Heart left ventricle (tissue), 16 donors: Measurements from ENCODE around the gene HOXD9. TPM values are rescaled to one million over a fixed set of nuclear protein-coding genes. Genes with fewer than 3 reads are reported as not detected.

Experiments
- ATAC-seq, 4 donors: fragments of 200-7000 bp; cut with Tn5 transposase; one replicate each; pipeline ENCODE4 v1.9.1; 2020 to 2022; ENCODE audit warnings: moderate library complexity in 4 of 4, mild to moderate bottlenecking in 3 of 4, moderate number of reproducible peaks in 1 of 4
- DNase-seq, 5 donors: peaks; one replicate each; pipeline ENCODE4 v3.0.0-alpha.2; 2020
- H3K27ac ChIP-seq, 12 donors: fragments of 200-600 bp; sonication (generic) in 4 of 12; one replicate each; pipeline versions ENCODE4 v1.5.0 to v1.8.0; 2016 to 2022; ENCODE audit warnings: mild to moderate bottlenecking in 2 of 12
- H3K27me3 ChIP-seq, 9 donors: fragments of 200-600 bp; sonication (generic) in 2 of 9; one replicate each; pipeline versions ENCODE4 v1.5.1 to v1.8.0; 2016 to 2022; ENCODE audit warnings: mild to moderate bottlenecking in 3 of 9
- H3K36me3 ChIP-seq, 9 donors: fragments of 200-600 bp; sonication (generic) in 2 of 9; one replicate each; pipeline versions ENCODE4 v1.5.0 to v1.8.0; 2018 to 2022; ENCODE audit warnings: mild to moderate bottlenecking in 2 of 9
- H3K4me1 ChIP-seq, 12 donors: fragments of 200-600 bp; sonication (generic) in 4 of 12; one replicate each; pipeline versions ENCODE4 v1.5.0 to v1.8.0; 2016 to 2022; ENCODE audit warnings: mild to moderate bottlenecking in 3 of 12
- H3K4me3 ChIP-seq, 12 donors: fragments of 200-600 bp; sonication (generic) in 4 of 12; one replicate each; pipeline versions ENCODE4 v1.5.0 to v1.8.0; 2017 to 2022; ENCODE audit warnings: mild to moderate bottlenecking in 9 of 12, moderate library complexity in 4 of 12
- H3K9me3 ChIP-seq, 12 donors: fragments of 200-600 bp; sonication (generic) in 4 of 12; one replicate each; pipeline versions ENCODE4 v1.5.0 to v1.8.0; 2016 to 2022; ENCODE audit warnings: mild to moderate bottlenecking in 1 of 12
- POLR2A ChIP-seq, 2 donors: fragments of 450-650 bp; IDR thresholded peaks; one replicate each; pipeline ENCODE4 v1.6.1; 2017; ENCODE audit warnings: antibody characterized with exemption in 2 of 2, mild to moderate bottlenecking in 2 of 2, moderate library complexity in 2 of 2
- WGBS, 4 donors: extraction: QIAGEN DNeasy Blood & Tissue Kit in 2 of 4; methylation state at CpG; one replicate each; pipeline versions ENCODE4 v1.1.5 to v1.1.7; 2013 to 2018; 5-methylcytosine and 5-hydroxymethylcytosine counted together
- intact Hi-C, 10 donors: fragments of 100-400 bp; cut with DNase I; formaldehyde crosslinking; loops; one replicate each; pipeline versions ENCODE4 v1.11.1 to v1.14.2; 2022
- polyA plus RNA-seq, 2 donors: library from polyadenylated mRNA; stranded (reverse); fragments of 200-250 nt; gene quantifications; one replicate each; pipeline ENCODE4 v1.2.3, GENCODE V29; 2013
- total RNA-seq, 9 donors: library from RNA; depleted of rRNA in 2 of 9; stranded (reverse); fragments of >200 nt in 2 of 9; fragmentation: NEBNext Ultra II Directional in 3 of 9; extraction: Animal tissue kit (Norgen Biotek cat#: 25700) in 3 of 9; gene quantifications; one replicate each; pipeline versions ENCODE4 v1.1.0 to v1.2.4, GENCODE V29; 2016 to 2023
- TF ChIP-seq, protein P1 (sequence below), 12 donors: fragments of 200-600 bp; sonication (generic) in 4 of 12; IDR thresholded peaks; one replicate each; pipeline versions ENCODE4 v1.5.0 to v1.8.0; 2018 to 2022; ENCODE audit warnings: antibody characterized with exemption in 12 of 12, mild to moderate bottlenecking in 5 of 12
- donor health status: ischemic (EF 13 %, LVEDD 7.1; RV severe dilation, severe dysfunction).
- donor health status: healthy with polysubstance abuse.
- donor health status: DM: no; HTN: yes; CAD: no.
- donor health status: DM: no; HTN: no; CAD: no.
- donor health status: ischemic (EF 25% LVEDD 6.9; RV normal size, moderate dysfunction).
- donor health status: ischemic (EF 25% LVEDD 5.7; RV mildly dilated, moderate dysfunction).
- donor health status: healthy.
- donor health status: DM: yes; HTN: yes; CAD: no.
- donor health status: ischemic (EF 35%, LVEDD 5.7; RV mildly dilated, moderate dysfunction).
- donor health status: nonischemic (EF 11% LVEDD 7.7; RV severe dilation, severe dysfunction).
- donor health status: DM: yes; HTN: yes; CAD: no.
- donor health status: PGD.
- donor health status: ischemic (EF 29% LVEDD 5.4; RV normal size, mild dysfunction).
- donor health status: nonischemic (EF 23%, LVEDD 6.1; RV moderate dilation, normal function).

Gene HOXD9
- total and polyA plus RNA-seq, 11 donors = 0.23 to 0.43 (median 0.40) TPM; not detected in 8

DNA sequence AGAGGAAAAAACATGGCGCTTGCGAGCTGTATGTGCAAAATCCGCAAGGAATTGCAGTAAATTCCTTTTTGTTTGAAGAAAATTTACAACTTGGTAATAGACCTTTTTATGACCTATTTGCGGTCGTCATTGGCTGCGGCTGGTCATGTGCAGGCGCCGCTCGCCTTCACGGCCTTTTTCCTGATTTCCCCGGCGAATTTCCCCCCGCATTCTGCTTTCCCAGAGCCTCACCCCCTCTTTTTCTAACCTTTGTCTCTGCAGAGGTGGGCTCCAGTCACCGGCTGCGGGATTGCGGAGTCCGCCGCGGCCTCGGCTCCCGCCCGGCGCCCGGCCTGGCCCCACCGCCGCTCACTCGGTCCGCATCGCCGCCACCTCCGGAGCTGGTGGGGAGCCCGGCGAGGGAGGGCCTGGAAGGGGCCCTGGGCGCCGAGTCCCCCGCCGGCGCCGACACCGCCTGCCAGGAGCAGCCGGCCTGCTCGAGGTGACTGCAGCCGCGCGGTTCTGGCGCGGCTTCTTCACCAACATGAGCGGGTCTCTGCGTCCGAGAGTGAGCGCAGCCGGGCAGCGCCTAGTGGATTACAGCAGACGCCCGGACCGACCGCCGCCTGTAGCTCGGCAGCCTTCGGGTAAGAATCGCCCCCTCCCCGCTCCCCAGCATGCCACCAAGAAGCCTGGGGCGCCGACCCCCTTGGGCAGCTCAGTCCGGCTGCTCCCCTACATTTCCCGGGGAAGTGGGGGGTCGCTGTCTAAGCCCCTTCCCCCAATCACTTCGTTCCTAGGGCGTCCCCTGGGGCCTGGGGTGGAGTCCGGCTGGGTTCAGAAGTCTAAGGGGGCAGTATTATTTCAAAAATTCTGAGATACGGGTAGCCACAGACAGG is 14.1 kb downstream of the HOXD9 start:
- no peaks in the 10 kb centered on the region for H3K36me3 ChIP-seq
- intact Hi-C loops = loop anchor here in 2 of 10 donors (5.0 to 10.0 kb wide), 2 partner anchors 678 to 681 kb away; no protein-coding TSS in a partner anchor
- peak overlapping the region in 10 of 12 donors; percentile 6 to 81 (median 66) for H3K27ac ChIP-seq
- H3K4me1 ChIP-seq = peaks cover 0 to 35% (median 16%) of the 10 kb centered on the region in 12 donors
- TF ChIP-seq POLR2A (IDR thresholded peaks at IDR 0.05) = no peak
- TF ChIP-seq, protein P1, sequence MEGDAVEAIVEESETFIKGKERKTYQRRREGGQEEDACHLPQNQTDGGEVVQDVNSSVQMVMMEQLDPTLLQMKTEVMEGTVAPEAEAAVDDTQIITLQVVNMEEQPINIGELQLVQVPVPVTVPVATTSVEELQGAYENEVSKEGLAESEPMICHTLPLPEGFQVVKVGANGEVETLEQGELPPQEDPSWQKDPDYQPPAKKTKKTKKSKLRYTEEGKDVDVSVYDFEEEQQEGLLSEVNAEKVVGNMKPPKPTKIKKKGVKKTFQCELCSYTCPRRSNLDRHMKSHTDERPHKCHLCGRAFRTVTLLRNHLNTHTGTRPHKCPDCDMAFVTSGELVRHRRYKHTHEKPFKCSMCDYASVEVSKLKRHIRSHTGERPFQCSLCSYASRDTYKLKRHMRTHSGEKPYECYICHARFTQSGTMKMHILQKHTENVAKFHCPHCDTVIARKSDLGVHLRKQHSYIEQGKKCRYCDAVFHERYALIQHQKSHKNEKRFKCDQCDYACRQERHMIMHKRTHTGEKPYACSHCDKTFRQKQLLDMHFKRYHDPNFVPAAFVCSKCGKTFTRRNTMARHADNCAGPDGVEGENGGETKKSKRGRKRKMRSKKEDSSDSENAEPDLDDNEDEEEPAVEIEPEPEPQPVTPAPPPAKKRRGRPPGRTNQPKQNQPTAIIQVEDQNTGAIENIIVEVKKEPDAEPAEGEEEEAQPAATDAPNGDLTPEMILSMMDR (IDR thresholded peaks at IDR 0.05) = no peak
- H3K27me3 ChIP-seq = peaks cover 60 to 99% (median 90%) of the 10 kb centered on the region in 9 donors
- DNase-seq (no peak), ATAC-seq (peak in 2 of 4 donors; percentile 20 to 24)
- no peaks in the 10 kb centered on the region for H3K9me3 ChIP-seq
- WGBS, 4 donors = 2 to 3% (median 3%) methylated on average over 60 to 71 of the region's 71 CpGs
- H3K4me3 ChIP-seq = peak overlapping the region; percentile 26 to 68 (median 50)

GRCh38 chr2:176137252-176137580 is 14.7 kb downstream of the HOXD9 start:
- Histone ChIP-seq H3K9me3 (no peaks in the 10 kb centered on the region), H3K27ac (peak overlapping the region in 7 of 12 donors; percentile 54 to 81 (median 70)), H3K4me1 (peaks cover 0 to 34% (median 15%) of the 10 kb centered on the region in 12 donors), H3K36me3 (no peaks in the 10 kb centered on the region), H3K4me3 (peak overlapping the region in 11 of 12 donors; percentile 29 to 68 (median 51)), H3K27me3 (peaks cover 54 to 98% (median 85%) of the 10 kb centered on the region in 9 donors)
- TF ChIP-seq POLR2A (IDR thresholded peaks at IDR 0.05) = no peak
- TF ChIP-seq, protein P1 (IDR thresholded peaks at IDR 0.05) = no peak
- WGBS, 4 donors = 15 to 32% (median 21%) methylated on average over 2 of the region's 2 CpGs
- ATAC-seq (no peak), DNase-seq (no peak)
- intact Hi-C loops = loop anchor here in 2 of 10 donors (5.0 to 10.0 kb wide), 2 partner anchors 678 to 680 kb away; no protein-coding TSS in a partner anchor

GRCh38 chr2:176137906-176138305 is 15.4 kb downstream of the HOXD9 start:
- intact Hi-C loops = loop anchor here in 3 of 10 donors (2.0 to 10.0 kb wide), 3 partner anchors 417 to 679 kb away; no protein-coding TSS in a partner anchor
- Histone ChIP-seq H3K27me3 (peaks cover 47 to 98% (median 81%) of the 10 kb centered on the region in 9 donors), H3K27ac (peak overlapping the region in 2 of 12 donors; percentile 56 to 65), H3K4me1 (peaks cover 0 to 34% (median 14%) of the 10 kb centered on the region in 12 donors), H3K4me3 (peak overlapping the region in 1 of 12 donors; percentile 68), H3K36me3 (no peaks in the 10 kb centered on the region), H3K9me3 (no peaks in the 10 kb centered on the region)
- DNase-seq (no peak), ATAC-seq (no peak)
- TF ChIP-seq POLR2A (IDR thresholded peaks at IDR 0.05) = no peak
- TF ChIP-seq, protein P1 (IDR thresholded peaks at IDR 0.05) = no peak
- WGBS, 4 donors = 39 to 54% (median 45%) methylated on average over 8 of the region's 8 CpGs

GRCh38 chr2:176138526-176138922 is 16.0 kb downstream of the HOXD9 start:
- Histone ChIP-seq H3K9me3 (no peaks in the 10 kb centered on the region), H3K4me3 (peak overlapping the region in 2 of 12 donors; percentile 21 to 68), H3K27me3 (peaks cover 41 to 98% (median 81%) of the 10 kb centered on the region in 9 donors), H3K27ac (peak overlapping the region in 5 of 12 donors; percentile 1 to 68 (median 56)), H3K36me3 (no peaks in the 10 kb centered on the region), H3K4me1 (peaks cover 0 to 34% (median 14%) of the 10 kb centered on the region in 12 donors)
- DNase-seq = no peak
- ATAC-seq = no peak
- WGBS, 4 donors = 12 to 20% (median 16%) methylated on average over 14 of the region's 14 CpGs
- TF ChIP-seq, protein P1 (IDR thresholded peaks at IDR 0.05) = no peak
- no peak for TF ChIP-seq POLR2A (IDR thresholded peaks at IDR 0.05)
- intact Hi-C loops = loop anchor here in 3 of 10 donors (2.0 to 10.0 kb wide), 3 partner anchors 416 to 679 kb away; no protein-coding TSS in a partner anchor
